ENCODE measurements around the gene STARD7.

DNA sequence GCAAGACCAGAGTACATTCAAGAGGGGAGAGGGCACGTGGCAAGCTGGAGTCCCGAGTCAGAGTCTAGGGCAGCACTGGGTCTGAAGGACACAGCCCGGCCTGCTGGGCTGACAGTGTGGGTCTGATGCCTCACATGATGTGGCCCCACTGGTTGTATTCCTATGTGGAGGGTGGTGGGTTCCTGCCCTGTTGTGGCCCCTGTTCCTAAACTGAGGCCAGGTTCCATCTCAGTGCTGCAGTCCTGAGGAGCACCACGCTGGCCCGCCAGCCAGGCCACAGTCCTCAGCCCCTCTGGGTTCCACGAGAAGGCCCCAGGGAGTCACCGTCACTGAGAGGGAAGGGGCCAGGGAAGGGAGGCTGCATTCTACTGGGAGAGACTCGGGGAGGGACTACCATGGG lies 43.9 kb upstream of the STARD7 start:
- TF ChIP-seq CTCF (IDR thresholded peaks at IDR 0.05; ENCODE audit: low read depth, low read length, missing input control) (no peak), RAD21 (IDR thresholded peaks at IDR 0.05) (no peak), YY1 (IDR thresholded peaks at IDR 0.05) (no peak), TAF1 (conservative IDR thresholded peaks at IDR 0.05) (no peak), MAX (IDR thresholded peaks at IDR 0.05) (no peak), JUND (IDR thresholded peaks at IDR 0.05) (no peak), REST (IDR thresholded peaks at IDR 0.05) (no peak), FOXA1 (IDR thresholded peaks at IDR 0.05) (no peak), RXRA (IDR thresholded peaks at IDR 0.05) (no peak), EGR1 (IDR thresholded peaks at IDR 0.05; ENCODE audit: low read depth in 2 of 2) (no peak), ZBTB33 (IDR thresholded peaks at IDR 0.05) (no peak), GABPA (IDR thresholded peaks at IDR 0.05 in 1 of 2, conservative IDR thresholded peaks at IDR 0.05 in 1 of 2) (no peak)

All from liver (tissue), 3 donors.